ENCODE results near the gene ZNF618. TPM values are rescaled to one million over a fixed set of nuclear protein-coding genes. Genes with fewer than 3 reads are reported as not detected.

The ZNF618 gene
- total and polyA plus RNA-seq, 2 experiments from 2014 or later = 12.1 to 22.1 TPM

GRCh38 chr9:113898151-113898550 is 22.0 kb downstream of the ZNF618 start:
- H3K27ac Mint-ChIP-seq = no peak overlapping the region
- no peaks in the 10 kb centered on the region; the same call in 2 of the 3 replicates for H3K9me3 Mint-ChIP-seq
- no peaks in the 10 kb centered on the region for H3K27me3 ChIP-seq (ENCODE audit: insufficient read depth)
- DNase-seq (ENCODE audit: low spot score) (no peak), ATAC-seq (no peak)
- H3K9me2 ChIP-seq (ENCODE audit: insufficient read depth) = no peaks in the 10 kb centered on the region
- H3K4me1 ChIP-seq (ENCODE audit: insufficient read depth) = no peaks in the 10 kb centered on the region
- peaks cover 74% of the 10 kb centered on the region for H3K79me2 ChIP-seq (replicated peaks; ENCODE audit: insufficient read depth)
- H3K36me3 ChIP-seq (ENCODE audit: insufficient read depth) = no peaks in the 10 kb centered on the region
- H3K4me3 Mint-ChIP-seq = no peak overlapping the region
- H3K27ac ChIP-seq (ENCODE audit: low read depth) = no peak overlapping the region
- H4K20me1 ChIP-seq (replicated peaks; ENCODE audit: insufficient read depth) = peaks cover 12% of the 10 kb centered on the region
- 0 out of 3 replicates have a peak, but pooled peaks cover 10% of the 10 kb centered on the region for H3K36me3 Mint-ChIP-seq (ENCODE audit: low read depth)
- peaks cover 2% of the 10 kb centered on the region; the same call in 1 of the 3 replicates for H3K4me1 Mint-ChIP-seq
- TF ChIP-seq REST (IDR thresholded peaks at IDR 0.05; ENCODE audit: unreplicated experiment) = no peak
- TF ChIP-seq ETS1 (IDR thresholded peaks at IDR 0.05) = no peak
- no peak for TF ChIP-seq CTCF (conservative IDR thresholded peaks at IDR 0.05; ENCODE audit: low read depth in 2 of 2)
- TF ChIP-seq ZNF331 (CRISPR knock-in tag; IDR thresholded peaks at IDR 0.05; ENCODE audit: low read depth) = no peak
- no peak for TF ChIP-seq ZNF462 (CRISPR knock-in tag; IDR thresholded peaks at IDR 0.05)
- TF ChIP-seq EZH2 (IDR thresholded peaks at IDR 0.05; ENCODE audit: low read depth, unreplicated experiment) = no peak
- no peaks in the 10 kb centered on the region for H3F3A ChIP-seq (replicated peaks; ENCODE audit: low read depth)
- no peak overlapping the region for H3K4me3 ChIP-seq
- no peak overlapping the region for H3K4me2 ChIP-seq
- H2AFZ ChIP-seq = no peak overlapping the region
- peaks cover 5% of the 10 kb centered on the region for H3K27me3 Mint-ChIP-seq (ENCODE audit: insufficient read depth, low read depth, poor library complexity)
